ENCODE measurements around the gene MFAP1.

Gene MFAP1

DNA sequence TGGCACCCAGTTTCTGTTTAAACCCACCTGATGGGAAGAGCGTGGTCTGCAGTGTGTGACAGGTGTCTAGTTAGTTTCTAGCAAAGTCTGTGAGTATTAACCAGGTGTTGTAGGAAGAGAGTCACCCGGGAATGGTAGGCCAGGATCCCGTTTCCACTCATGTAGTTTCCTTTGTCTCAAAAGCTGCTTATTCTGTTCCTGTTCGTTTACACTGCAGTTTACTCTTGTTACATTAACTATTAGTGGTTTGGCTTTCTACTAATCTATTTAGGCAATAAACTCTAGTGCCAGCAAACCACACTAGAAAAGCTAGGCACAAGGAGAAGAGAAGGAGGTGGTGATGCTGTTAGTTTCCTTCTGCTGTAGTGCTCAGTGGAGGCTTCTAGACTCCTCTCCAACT, 35.1 kb upstream of the MFAP1 start:
- Histone ChIP-seq H3K36me3 (ENCODE audit: low read length) (peaks cover 64% of the 10 kb centered on the region), H3K9me2 (replicated peaks; ENCODE audit: insufficient read depth, low read length) (no peaks in the 10 kb centered on the region), H3K9me3 (ENCODE audit: insufficient read depth, low read length) (no peaks in the 10 kb centered on the region), H3K27ac (ENCODE audit: low read depth, low read length) (no peak overlapping the region), H3K4me2 (ENCODE audit: low read depth, low read length, poor library complexity, severe bottlenecking) (no peak overlapping the region), H3K27me3 (ENCODE audit: low read length) (no peaks in the 10 kb centered on the region), H3K79me2 (ENCODE audit: insufficient read depth, low read length) (peaks cover 46% of the 10 kb centered on the region), H3K9ac (ENCODE audit: low read length) (no peak overlapping the region), H3K4me3 (ENCODE audit: insufficient read depth, low read length, poor library complexity, severe bottlenecking) (no peak overlapping the region), H2AFZ (ENCODE audit: low read depth, low read length, severe bottlenecking) (no peak overlapping the region), H4K20me1 (ENCODE audit: low read depth, low read length) (peaks cover 16% of the 10 kb centered on the region), H3F3A (ENCODE audit: insufficient read depth) (peaks cover 23% of the 10 kb centered on the region; the same call in 1 of the 2 replicates)
- TF ChIP-seq, protein P1, sequence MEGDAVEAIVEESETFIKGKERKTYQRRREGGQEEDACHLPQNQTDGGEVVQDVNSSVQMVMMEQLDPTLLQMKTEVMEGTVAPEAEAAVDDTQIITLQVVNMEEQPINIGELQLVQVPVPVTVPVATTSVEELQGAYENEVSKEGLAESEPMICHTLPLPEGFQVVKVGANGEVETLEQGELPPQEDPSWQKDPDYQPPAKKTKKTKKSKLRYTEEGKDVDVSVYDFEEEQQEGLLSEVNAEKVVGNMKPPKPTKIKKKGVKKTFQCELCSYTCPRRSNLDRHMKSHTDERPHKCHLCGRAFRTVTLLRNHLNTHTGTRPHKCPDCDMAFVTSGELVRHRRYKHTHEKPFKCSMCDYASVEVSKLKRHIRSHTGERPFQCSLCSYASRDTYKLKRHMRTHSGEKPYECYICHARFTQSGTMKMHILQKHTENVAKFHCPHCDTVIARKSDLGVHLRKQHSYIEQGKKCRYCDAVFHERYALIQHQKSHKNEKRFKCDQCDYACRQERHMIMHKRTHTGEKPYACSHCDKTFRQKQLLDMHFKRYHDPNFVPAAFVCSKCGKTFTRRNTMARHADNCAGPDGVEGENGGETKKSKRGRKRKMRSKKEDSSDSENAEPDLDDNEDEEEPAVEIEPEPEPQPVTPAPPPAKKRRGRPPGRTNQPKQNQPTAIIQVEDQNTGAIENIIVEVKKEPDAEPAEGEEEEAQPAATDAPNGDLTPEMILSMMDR (IDR thresholded peaks at IDR 0.05; ENCODE audit: insufficient read depth, low read length, poor library complexity, severe bottlenecking), result no peak
- TF ChIP-seq EZH2phosphoT487 (conservative IDR thresholded peaks at IDR 0.05; ENCODE audit: low read length), result no peak

DNA sequence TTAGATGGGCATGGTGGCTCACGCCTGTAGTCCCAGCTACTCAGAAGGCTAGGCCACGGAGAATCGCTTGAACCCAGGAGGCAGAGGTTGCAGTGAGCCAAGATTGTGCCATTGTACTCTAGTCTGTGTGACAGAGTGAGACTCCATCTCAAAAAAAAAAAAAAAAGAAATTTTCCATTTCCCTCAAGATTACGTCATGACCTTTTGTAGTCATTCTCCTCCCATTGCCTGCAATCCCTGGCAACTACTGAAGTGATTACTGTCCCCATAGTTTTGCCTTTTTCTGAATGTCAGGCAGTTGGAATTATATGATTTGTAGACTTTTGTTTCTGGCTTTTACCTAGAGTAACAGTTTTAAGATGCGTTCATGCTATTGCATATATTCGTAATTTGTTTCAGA, 30.3 kb upstream of the MFAP1 start:
- TF ChIP-seq, protein P1 (IDR thresholded peaks at IDR 0.05; ENCODE audit: insufficient read depth, low read length, poor library complexity, severe bottlenecking), result no peak
- no peak for TF ChIP-seq EZH2phosphoT487 (conservative IDR thresholded peaks at IDR 0.05; ENCODE audit: low read length)
- peaks cover 67% of the 10 kb centered on the region for H3K36me3 ChIP-seq (ENCODE audit: low read length)

DNA sequence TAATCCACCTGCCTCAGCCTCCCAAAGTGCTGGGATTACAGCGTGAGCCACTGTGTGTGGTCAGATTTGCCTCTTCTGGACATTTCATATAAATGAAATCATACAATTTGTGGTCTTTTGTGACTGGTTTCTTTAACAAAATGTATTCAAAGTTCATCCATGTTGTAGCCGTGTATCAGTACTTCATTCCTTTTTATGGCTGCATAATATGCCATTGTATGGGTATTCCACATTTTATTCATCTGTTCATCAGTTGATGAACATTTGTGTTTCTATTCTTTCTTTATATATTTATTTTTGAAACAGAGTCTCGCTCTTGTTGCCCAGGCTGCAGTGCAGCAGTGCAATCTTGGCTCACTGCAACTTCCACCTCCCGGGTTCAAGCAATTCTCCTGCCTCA, 28.1 kb upstream of the MFAP1 start:
- peaks cover 21% of the 10 kb centered on the region; the same call in 1 of the 2 replicates for H3F3A ChIP-seq (ENCODE audit: insufficient read depth)
- H3K4me3 ChIP-seq (ENCODE audit: insufficient read depth, low read length, poor library complexity, severe bottlenecking), result no peak overlapping the region
- no peak overlapping the region for H2AFZ ChIP-seq (ENCODE audit: low read depth, low read length, severe bottlenecking)
- H3K27ac ChIP-seq (ENCODE audit: low read depth, low read length), result no peak overlapping the region
- H3K9me3 ChIP-seq (ENCODE audit: insufficient read depth, low read length), result no peaks in the 10 kb centered on the region
- no peak overlapping the region for H3K9ac ChIP-seq (ENCODE audit: low read length)
- no peaks in the 10 kb centered on the region for H3K27me3 ChIP-seq (ENCODE audit: low read length)
- peaks cover 10% of the 10 kb centered on the region for H4K20me1 ChIP-seq (ENCODE audit: low read depth, low read length)
- TF ChIP-seq, protein P1 (IDR thresholded peaks at IDR 0.05; ENCODE audit: insufficient read depth, low read length, poor library complexity, severe bottlenecking), result no peak
- no peak for TF ChIP-seq EZH2phosphoT487 (conservative IDR thresholded peaks at IDR 0.05; ENCODE audit: low read length)
- peaks cover 41% of the 10 kb centered on the region for H3K79me2 ChIP-seq (ENCODE audit: insufficient read depth, low read length)
- H3K9me2 ChIP-seq (replicated peaks; ENCODE audit: insufficient read depth, low read length), result no peaks in the 10 kb centered on the region
- H3K36me3 ChIP-seq (ENCODE audit: low read length), result peaks cover 62% of the 10 kb centered on the region
- no peak overlapping the region for H3K4me2 ChIP-seq (ENCODE audit: low read depth, low read length, poor library complexity, severe bottlenecking)

More for the DNA sequence above, 30.3 kb upstream of the MFAP1 start:
- peaks cover 40% of the 10 kb centered on the region for H3K79me2 ChIP-seq (ENCODE audit: insufficient read depth, low read length)
- peaks cover 10% of the 10 kb centered on the region for H4K20me1 ChIP-seq (ENCODE audit: low read depth, low read length)
- H3K9ac ChIP-seq (ENCODE audit: low read length), result no peak overlapping the region
- peaks cover 21% of the 10 kb centered on the region; the same call in 1 of the 2 replicates for H3F3A ChIP-seq (ENCODE audit: insufficient read depth)
- H3K9me3 ChIP-seq (ENCODE audit: insufficient read depth, low read length), result no peaks in the 10 kb centered on the region
- H2AFZ ChIP-seq (ENCODE audit: low read depth, low read length, severe bottlenecking), result no peak overlapping the region
- no peaks in the 10 kb centered on the region for H3K9me2 ChIP-seq (replicated peaks; ENCODE audit: insufficient read depth, low read length)
- no peak overlapping the region for H3K4me2 ChIP-seq (ENCODE audit: low read depth, low read length, poor library complexity, severe bottlenecking)
- no peak overlapping the region for H3K4me3 ChIP-seq (ENCODE audit: insufficient read depth, low read length, poor library complexity, severe bottlenecking)
- no peaks in the 10 kb centered on the region for H3K27me3 ChIP-seq (ENCODE audit: low read length)
- H3K27ac ChIP-seq (ENCODE audit: low read depth, low read length), result no peak overlapping the region

Measured in SU-DHL-6 (cell line).